Activated T-cell treated with anti-CD3 and anti-CD28 coated beads, Interleukin-2, amount 50 U/mL, for 4 hours (primary cell): ENCODE measurements around the gene TMEM168. TPM values are rescaled to one million over a fixed set of nuclear protein-coding genes. Genes with fewer than 3 reads are reported as not detected.
A peak's percentile ranks its signal among the peaks of the same experiment; 100 is the strongest.
"Not testable (repeated sequence)": the region's sequence is repeated elsewhere in the genome, so short reads cannot be mapped to it uniquely, and the experiment has no call there.

Experiments
- ATAC-seq, 2 donors: fragments of 200-7000 bp; cut with Tn5 transposase; one replicate each; pipeline ENCODE4 v1.10.0; 2021
- DNase-seq: peaks from one replicate; pipeline ENCODE4 v3.0.0-alpha.2; 2020
- H3K27me3 Mint-ChIP-seq: one replicate; pipeline ENCODE4 v1.8.0; 2021; ENCODE audit warnings: low read depth, mixed read lengths
- H3K36me3 Mint-ChIP-seq: one replicate; pipeline ENCODE4 v1.8.0; 2022; ENCODE audit warnings: mixed read lengths; ENCODE audit not compliant: insufficient read depth
- H3K4me1 Mint-ChIP-seq: one replicate; pipeline ENCODE4 v1.8.0; 2021; ENCODE audit warnings: low read depth, mixed read lengths
- H3K4me3 Mint-ChIP-seq: one replicate; pipeline ENCODE4 v1.8.0; 2021; ENCODE audit warnings: mild to moderate bottlenecking, moderate library complexity, mixed read lengths
- H3K9me3 Mint-ChIP-seq: one replicate; pipeline ENCODE4 v1.8.0; 2021; ENCODE audit warnings: mixed read lengths
- total RNA-seq, 3 donors: library from RNA; stranded (reverse); gene quantifications; one replicate each; pipeline ENCODE4 v1.2.1, GENCODE V29; 2021

TMEM168 gene, protein sequence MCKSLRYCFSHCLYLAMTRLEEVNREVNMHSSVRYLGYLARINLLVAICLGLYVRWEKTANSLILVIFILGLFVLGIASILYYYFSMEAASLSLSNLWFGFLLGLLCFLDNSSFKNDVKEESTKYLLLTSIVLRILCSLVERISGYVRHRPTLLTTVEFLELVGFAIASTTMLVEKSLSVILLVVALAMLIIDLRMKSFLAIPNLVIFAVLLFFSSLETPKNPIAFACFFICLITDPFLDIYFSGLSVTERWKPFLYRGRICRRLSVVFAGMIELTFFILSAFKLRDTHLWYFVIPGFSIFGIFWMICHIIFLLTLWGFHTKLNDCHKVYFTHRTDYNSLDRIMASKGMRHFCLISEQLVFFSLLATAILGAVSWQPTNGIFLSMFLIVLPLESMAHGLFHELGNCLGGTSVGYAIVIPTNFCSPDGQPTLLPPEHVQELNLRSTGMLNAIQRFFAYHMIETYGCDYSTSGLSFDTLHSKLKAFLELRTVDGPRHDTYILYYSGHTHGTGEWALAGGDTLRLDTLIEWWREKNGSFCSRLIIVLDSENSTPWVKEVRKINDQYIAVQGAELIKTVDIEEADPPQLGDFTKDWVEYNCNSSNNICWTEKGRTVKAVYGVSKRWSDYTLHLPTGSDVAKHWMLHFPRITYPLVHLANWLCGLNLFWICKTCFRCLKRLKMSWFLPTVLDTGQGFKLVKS
- 10 to 100 TPM; 15.1 to 16.7 (median 16.6) TPM for total RNA-seq

DNA sequence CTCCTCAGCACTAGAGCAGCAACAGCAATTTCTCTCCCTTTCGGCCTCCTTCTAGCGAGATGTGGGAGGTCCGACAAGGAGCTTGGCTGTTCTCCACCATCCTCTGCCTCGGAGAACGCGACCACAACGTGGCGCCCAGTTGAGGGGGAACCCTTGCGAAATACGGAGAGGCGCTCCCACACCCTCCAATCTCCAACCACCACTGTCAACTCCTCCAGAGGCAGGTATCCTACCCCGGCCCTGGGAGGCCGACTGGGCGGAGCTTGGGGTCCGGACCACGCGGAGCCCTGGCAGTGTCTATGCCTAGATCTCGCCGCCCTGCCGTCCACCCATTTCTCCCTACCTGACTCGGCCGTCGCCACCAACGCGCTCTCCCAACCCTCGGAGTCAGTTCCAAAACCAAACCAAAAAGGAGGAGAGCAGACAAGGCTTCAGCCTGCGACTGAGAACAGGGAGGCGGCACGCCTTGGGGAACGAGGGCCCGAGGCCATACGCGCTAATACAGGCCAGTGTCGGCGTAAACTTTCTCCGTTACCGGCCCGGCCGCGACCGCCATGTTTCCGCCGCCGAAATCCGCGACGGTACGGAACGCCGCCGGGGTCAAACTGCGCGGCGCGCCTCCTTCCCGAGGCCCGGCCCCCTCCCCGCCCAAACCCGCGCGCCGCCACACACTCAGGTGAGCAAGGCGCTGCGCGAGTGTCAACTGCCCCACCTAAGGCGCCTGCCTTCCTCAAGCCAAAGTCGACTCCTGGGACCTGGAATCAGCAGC lies at the start of gene TMEM168:
Gene TMEM168, minus strand, starts transcription at position 577 of the 769 bp plus-strand sequence. CDS start 5,568 bp downstream, outside the sequence.
- Mint-ChIP-seq H3K4me3 (peak within 1 kb of the TSS; percentile 90), H3K27me3 (no peaks in the 10 kb centered on the region), H3K4me1 (peaks cover 39% of the 10 kb centered on the region), H3K36me3 (peaks cover 10% of the 10 kb centered on the region), H3K9me3 (no peaks in the 10 kb centered on the region)
- ATAC-seq (peak; percentile 86 to 90), DNase-seq (peak; percentile 85)

DNA sequence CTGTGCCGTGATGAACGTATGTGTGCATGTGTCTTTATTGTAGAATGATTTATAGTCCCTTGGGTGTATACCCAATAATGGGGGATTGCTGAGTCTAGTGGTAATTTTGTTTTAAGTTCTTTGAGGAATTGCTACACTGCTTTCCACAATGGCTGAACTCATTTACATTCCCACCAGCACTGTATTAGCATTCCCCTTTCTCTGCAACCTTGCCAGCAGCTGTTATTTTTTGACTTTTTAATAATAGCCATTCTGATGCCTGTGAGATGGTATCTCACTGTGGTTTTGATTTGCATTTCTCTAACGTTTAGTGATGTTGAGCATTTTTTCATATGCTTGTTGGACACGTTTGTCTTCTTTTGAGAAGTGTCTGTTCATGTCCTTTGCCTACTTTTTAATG lies 45.7 kb upstream of the TMEM168 start:
- not testable (repeated sequence) for H3K9me3 Mint-ChIP-seq, DNase-seq, H3K4me3 Mint-ChIP-seq, H3K4me1 Mint-ChIP-seq, H3K27me3 Mint-ChIP-seq, ATAC-seq
- H3K36me3 Mint-ChIP-seq: peaks cover 36% of the 10 kb centered on the region

DNA sequence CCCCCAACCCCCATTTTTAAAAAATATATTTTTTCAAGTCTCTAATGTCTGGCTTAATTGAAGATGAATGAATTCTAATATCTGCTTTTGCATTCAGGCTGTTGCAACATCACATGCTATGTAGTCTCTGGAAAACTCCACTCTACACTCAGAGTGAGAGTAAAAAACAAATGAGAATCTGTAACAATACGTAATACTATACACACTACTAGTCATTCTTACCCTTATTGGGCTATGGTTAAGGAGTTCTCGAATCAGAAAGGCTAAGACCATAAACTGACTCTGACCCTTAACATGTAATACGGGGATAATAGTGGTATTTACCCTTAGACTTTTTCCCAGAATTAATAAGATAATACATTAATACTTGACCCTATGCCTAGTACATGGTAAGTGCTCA lies 42.9 kb upstream of the TMEM168 start:
- Mint-ChIP-seq H3K9me3 (peaks cover 15% of the 10 kb centered on the region), H3K4me3 (no peak overlapping the region), H3K36me3 (peaks cover 58% of the 10 kb centered on the region), H3K27me3 (no peaks in the 10 kb centered on the region), H3K4me1 (no peaks in the 10 kb centered on the region)
- no peak for DNase-seq
- ATAC-seq: no peak

DNA sequence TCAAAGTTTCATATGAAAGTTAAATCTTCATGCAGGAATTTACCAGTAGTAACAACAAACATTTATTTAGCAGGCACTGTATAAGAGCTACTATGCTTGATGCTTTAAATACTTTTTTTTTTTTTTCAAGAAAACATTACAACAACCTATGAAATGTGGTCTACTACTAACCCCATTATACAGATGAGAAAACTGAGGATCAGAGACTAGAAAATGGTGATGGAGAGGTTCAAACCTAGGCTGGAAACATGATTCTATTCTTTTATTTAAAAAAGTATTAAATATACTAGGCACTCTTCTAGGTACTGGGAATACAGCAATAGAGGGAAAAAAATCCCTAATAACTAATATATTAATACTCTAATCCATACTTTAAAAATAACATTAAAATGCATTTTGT lies 40.6 kb upstream of the TMEM168 start:
- H3K4me3 Mint-ChIP-seq: no peak overlapping the region
- peaks cover 15% of the 10 kb centered on the region for H3K9me3 Mint-ChIP-seq
- peaks cover 55% of the 10 kb centered on the region for H3K36me3 Mint-ChIP-seq
- no peak for DNase-seq
- ATAC-seq: no peak
- H3K27me3 Mint-ChIP-seq: no peaks in the 10 kb centered on the region
- no peaks in the 10 kb centered on the region for H3K4me1 Mint-ChIP-seq

DNA sequence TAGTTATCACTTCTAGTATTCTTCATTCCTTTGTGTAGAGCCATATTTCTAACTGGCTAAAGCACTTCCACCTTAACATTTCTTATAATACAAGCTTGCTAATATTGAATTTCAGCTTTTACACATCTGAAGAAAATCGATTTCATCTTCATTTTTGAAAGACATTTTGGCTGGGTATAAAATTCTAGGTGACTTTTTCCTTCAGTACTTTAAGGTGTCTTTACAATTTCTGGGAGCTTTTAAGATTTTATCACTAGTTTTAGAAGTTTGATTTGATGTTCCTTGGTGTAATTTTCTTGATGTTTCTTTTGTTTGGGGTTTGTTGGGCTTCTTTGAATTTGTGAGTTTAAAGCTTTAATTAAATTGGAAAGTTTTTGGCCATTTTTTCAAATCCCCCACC lies 38.5 kb upstream of the TMEM168 start:
- no peaks in the 10 kb centered on the region for H3K27me3 Mint-ChIP-seq
- H3K9me3 Mint-ChIP-seq: peaks cover 15% of the 10 kb centered on the region
- DNase-seq: no peak
- H3K4me3 Mint-ChIP-seq: no peak overlapping the region
- ATAC-seq: no peak
- H3K4me1 Mint-ChIP-seq: no peaks in the 10 kb centered on the region
- peaks cover 52% of the 10 kb centered on the region for H3K36me3 Mint-ChIP-seq

DNA sequence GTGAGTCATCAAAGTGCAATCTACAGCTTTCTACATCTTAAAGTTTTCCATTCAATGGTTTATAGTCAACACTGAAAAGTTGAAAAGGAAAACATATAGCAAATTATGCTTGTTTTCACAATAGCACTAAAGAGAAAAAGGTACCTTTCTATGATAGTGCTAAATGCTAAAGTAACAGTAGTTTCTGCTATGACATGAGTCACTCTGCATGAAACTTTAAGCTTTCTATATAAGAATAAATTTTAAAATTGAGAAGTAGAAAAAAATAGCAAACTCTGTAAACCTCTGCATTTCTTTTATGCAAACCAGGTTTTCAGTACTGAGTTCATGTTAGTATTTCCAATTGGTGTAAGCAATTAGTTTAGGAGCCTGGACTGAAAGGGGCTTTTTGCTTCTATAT lies 31.2 kb upstream of the TMEM168 start:
- Mint-ChIP-seq H3K4me3 (no peak overlapping the region), H3K27me3 (no peaks in the 10 kb centered on the region), H3K36me3 (peaks cover 34% of the 10 kb centered on the region), H3K4me1 (no peaks in the 10 kb centered on the region), H3K9me3 (peaks cover 10% of the 10 kb centered on the region)
- DNase-seq (no peak), ATAC-seq (no peak)

DNA sequence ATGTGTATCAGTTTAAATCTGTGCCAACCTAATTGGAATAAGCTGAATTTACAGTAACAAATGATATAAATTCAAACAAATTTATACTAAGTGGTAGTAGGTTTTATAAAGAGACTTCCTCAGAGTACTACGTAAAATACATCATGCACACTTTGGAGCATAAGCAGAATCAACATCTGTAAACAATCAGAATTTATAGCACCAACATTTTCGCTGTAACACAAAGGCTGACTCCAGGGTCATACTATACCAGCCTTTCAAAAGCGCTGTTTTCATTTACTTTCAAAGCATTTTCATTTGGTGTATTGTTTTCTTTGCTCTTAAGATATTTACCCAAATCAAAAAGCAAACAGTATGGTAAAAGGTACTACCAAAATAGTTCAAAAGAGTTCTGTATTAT lies 29.3 kb upstream of the TMEM168 start:
- ATAC-seq (no peak), DNase-seq (no peak)
- Mint-ChIP-seq H3K27me3 (no peaks in the 10 kb centered on the region), H3K9me3 (peaks cover 13% of the 10 kb centered on the region), H3K4me3 (no peak overlapping the region), H3K36me3 (peaks cover 27% of the 10 kb centered on the region), H3K4me1 (no peaks in the 10 kb centered on the region)

DNA sequence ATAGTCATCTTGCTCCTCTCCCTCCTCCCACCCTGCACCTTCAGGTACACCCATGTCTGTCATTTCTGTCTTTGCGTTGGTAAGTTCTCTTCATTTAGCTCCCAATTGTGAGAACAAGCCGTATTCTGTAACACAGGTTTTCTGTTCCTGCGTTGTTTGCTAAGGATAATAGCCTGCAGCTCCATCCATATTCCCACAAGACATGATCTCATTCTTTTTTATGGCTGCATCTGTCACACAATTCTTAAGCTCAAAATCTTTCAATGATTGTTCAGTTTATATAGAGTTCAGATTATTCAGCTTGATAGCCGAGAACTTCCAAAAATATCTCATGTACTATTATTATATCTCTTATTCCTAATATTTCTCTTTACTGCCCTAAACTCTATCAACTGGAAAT lies 16.0 kb upstream of the TMEM168 start:
- Mint-ChIP-seq H3K36me3 (no peaks in the 10 kb centered on the region), H3K9me3 (peaks cover 2% of the 10 kb centered on the region), H3K27me3 (no peaks in the 10 kb centered on the region), H3K4me3 (no peak overlapping the region), H3K4me1 (no peaks in the 10 kb centered on the region)
- no peak for DNase-seq
- no peak for ATAC-seq

DNA sequence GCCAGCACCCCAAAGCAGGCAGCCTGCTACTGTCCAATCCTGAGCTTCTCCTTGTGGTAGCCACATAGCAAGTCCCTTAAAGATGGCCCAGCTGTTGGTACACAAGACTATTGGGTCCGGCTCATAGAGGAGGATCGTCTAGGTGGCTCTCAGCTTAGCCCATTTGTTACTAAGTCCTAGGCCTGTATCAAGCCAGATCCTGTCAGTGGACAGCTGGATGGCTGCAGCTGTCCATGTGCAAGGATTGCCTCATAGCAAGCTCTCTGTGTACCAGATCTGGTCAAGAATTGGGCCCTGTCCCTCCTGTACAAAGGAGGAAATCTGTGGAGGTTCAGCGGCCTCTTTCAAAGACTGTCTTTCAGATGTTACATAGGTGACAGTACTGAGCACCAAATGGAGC lies 12.2 kb upstream of the TMEM168 start:
- Mint-ChIP-seq H3K4me1 (no peaks in the 10 kb centered on the region), H3K36me3 (no peaks in the 10 kb centered on the region), H3K27me3 (no peaks in the 10 kb centered on the region), H3K9me3 (no peaks in the 10 kb centered on the region), H3K4me3 (no peak overlapping the region)
- no peak for DNase-seq
- ATAC-seq: no peak

DNA sequence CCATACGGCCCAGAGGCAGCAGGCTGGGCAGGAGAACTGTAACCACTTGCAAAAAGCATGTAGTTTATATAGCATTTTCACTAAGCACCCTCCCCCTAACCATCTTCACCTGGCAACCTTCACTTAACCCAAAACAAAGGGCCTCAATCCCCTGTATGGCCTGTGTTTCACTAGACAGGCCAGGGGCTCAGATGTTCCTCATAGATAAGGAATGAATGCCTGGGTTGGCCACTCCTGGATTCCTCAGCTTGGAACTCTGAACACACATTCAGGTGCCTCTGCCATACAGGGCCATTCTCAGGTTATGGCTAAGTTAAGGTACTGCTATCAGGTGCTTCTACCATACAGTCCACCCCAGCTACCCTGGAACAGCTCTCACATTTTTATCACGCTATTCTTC lies 10.3 kb upstream of the TMEM168 start:
- no peaks in the 10 kb centered on the region for H3K4me1 Mint-ChIP-seq
- no peaks in the 10 kb centered on the region for H3K9me3 Mint-ChIP-seq
- DNase-seq (no peak), ATAC-seq (no peak)
- no peaks in the 10 kb centered on the region for H3K36me3 Mint-ChIP-seq
- H3K27me3 Mint-ChIP-seq: no peaks in the 10 kb centered on the region
- no peak overlapping the region for H3K4me3 Mint-ChIP-seq

DNA sequence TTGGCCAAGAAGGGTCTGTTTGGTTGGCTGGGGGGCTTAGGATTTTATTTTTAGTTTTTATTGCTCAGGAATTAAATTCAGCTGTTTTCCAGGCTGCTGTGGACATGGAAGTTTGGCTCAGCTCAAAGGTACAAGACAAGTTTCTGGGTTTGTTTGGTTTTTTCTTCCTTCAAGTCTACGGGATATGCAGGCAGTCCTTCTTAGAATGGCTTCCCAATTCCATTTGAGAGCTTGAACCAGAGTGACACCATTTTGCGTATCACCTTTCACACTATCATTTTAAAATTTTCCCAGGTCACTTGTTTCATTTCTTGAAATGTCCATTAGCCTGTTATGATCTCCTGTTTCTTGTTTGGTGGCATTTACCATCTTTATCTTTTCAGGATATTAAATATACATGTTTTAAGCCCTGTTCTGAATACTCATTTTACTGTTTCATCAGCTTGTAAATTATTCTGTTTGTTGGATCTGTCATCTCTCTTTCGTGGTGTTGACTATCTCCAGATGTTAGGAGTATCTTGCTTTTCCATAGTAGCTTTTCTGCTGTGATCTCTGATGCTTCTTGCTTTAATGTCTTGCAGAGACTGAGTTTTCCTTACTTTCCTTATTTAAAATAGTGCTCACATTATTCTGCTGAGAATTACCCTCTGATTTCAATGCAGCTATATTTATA lies 9.4 kb upstream of the TMEM168 start:
- H3K4me1 Mint-ChIP-seq: no peaks in the 10 kb centered on the region
- DNase-seq: no peak
- no peaks in the 10 kb centered on the region for H3K36me3 Mint-ChIP-seq
- no peak for ATAC-seq
- H3K4me3 Mint-ChIP-seq: no peak overlapping the region
- no peaks in the 10 kb centered on the region for H3K9me3 Mint-ChIP-seq
- H3K27me3 Mint-ChIP-seq: no peaks in the 10 kb centered on the region

DNA sequence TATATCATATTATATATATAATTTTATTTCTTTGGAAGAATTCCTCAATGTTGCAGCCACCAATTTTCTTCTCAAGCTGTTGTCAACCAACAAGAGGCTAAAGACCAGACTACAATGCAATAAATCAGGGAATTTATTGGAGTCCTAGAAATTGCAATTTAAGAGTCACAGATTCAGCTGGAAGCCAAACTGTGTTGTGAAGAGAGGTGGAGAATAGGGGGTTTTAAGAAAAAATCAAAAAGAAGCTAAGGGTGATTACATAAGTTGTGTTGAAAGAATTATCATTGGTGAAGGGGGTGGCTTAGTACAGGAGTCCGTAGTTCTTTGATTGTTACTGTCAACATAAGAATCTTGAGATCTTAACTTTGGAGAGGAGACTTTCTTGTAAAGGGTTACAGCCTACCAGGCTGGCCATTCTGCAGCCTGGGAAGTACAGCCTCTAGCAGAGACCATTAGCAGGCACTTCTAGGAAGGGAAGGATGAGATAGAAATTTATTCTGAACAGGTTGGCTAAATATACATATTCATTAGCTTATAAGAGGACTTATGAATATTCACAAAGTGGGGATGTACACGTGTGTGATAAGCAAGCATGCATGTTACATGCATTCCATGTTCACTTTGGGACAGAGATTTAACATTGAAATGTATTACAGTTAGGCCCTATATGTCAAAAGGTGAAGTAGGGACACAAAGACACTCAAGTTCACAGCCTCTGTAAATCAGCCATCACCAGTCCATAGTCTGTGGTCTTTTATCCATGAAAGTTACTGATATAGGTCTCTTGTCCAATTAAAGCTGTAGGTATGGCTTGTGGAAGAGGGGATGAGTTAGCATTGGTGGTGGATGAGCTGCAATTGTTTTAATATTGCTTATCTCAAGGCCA lies 8.3 kb upstream of the TMEM168 start:
- H3K4me3 Mint-ChIP-seq: no peak overlapping the region
- DNase-seq (no peak), ATAC-seq (peak in 1 of 2 donors; percentile 16)
- H3K4me1 Mint-ChIP-seq: no peaks in the 10 kb centered on the region
- H3K9me3 Mint-ChIP-seq: no peaks in the 10 kb centered on the region
- H3K36me3 Mint-ChIP-seq: no peaks in the 10 kb centered on the region
- H3K27me3 Mint-ChIP-seq: no peaks in the 10 kb centered on the region

DNA sequence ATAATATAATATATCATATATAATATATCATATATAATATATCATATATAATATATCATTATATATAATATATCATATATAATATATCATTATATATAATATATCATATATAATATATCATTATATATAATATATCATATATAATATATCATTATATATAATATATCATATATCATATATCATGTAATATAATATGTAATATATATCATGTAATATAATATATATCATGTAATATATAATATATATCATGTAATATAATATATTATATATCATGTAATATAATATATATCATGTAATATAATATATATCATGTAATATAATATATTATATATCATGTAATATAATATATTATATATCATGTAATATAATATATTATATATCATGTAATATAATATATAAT lies 6.4 kb upstream of the TMEM168 start:
- not testable (repeated sequence) for H3K4me3 Mint-ChIP-seq, H3K27me3 Mint-ChIP-seq, H3K9me3 Mint-ChIP-seq, H3K4me1 Mint-ChIP-seq, H3K36me3 Mint-ChIP-seq, ATAC-seq, DNase-seq
